Stimulated activated CD4-positive, alpha-beta T cell treated with anti-CD3 and anti-CD28 coated beads, TNF-alpha, amount 100 ng/mL, for 48 hours (primary cell): ENCODE measurements around the gene KBTBD12.
"Not testable (repeated sequence)": the region's sequence is repeated elsewhere in the genome, so short reads cannot be mapped to it uniquely, and the experiment has no call there.

Experiments used
- DNase-seq, 3 donors: peaks; one replicate each; pipeline ENCODE4 v3.0.0-alpha.2; 2020; ENCODE audit warnings: low read depth in 3 of 3

Gene KBTBD12

DNA sequence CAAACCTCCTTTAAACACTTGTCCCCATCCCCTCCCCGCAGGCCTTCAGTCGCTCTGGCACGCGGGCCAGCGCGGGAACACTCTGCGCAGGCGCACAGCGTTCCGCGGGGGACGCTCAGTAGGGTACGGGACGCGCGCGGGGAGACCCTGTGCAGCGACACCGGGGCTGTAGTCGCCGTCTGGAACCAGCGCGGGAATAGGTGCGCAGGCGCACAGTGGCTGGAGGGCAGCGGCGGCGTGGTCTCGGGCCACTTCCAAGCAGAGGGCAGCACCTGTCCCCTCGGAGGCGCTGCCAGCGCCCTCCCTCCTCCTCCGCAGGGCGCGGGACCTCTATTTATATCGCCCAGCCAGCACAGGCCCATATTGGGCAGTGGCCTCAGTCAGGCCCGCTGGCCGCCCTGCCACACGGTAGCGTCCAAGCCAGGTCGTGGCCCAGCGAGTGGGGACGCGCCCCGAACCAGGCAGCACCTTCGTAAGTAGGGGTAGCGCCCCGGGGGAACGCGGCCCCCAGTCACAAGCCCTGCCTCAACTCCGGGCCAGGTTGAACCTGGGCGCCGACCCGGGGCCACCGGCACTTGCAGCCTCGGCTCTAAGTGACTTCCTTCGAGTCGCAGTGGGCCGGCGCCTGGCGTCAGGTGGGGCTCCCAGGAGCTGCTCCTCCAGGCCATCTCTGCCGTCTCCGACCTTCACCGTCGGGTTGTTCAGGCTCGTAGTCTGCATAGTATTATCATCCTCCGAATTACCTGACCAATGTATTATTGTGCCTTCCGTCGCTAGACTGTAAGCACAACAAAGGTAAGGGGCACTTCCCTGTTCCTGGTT, at the start of gene KBTBD12:
KBTBD12 (plus strand) TSS at position 118 of the 822 bp plus-strand sequence. CDS start 7,830 bp downstream, outside the sequence.
- no peak for DNase-seq

DNA sequence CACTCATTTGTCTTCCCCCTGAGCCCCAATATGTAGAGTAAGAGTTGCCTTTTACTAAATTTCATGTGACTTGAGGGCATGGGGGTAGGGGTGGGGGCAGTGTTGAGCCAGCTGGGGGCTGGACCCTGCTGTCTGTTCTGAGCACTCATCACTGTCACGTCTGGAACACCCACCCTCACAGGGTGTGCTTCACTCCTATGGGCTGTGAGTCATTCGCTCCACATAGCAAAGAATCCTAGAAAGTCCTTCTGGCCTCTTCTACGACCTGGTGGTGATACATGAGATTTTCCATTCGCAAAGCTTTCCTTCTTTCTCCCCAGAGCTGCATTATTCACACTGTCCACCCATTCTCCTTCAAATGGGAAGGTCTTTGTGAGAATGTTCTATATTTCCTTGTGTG, 49.1 kb upstream of the KBTBD12 start:
- DNase-seq, result no peak

GRCh38 chr3:127867412-127867811, 47.6 kb upstream of the KBTBD12 start:
- DNase-seq, result no peak

DNA sequence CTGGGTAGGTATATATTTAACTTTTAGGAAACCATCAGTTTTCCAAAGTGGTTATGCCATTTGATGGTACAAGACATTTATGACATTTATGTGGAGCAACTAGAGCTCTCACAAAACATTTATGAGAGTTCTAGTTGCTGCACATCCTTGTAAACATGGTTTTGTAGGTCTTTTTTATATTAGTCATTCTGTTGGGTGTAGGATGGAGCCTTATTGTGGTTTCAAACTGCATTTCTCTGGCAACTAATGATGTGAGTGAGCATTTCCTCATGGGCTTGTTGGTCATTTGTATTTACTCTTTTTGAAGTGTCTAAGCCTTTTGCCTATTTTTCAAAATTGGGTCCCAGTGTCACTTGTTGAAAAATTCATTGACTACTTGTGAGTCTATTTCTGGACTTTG, 47.0 kb upstream of the KBTBD12 start:
- no peak for DNase-seq

GRCh38 chr3:127870156-127870555, 44.9 kb upstream of the KBTBD12 start:
- DNase-seq, result no peak

DNA sequence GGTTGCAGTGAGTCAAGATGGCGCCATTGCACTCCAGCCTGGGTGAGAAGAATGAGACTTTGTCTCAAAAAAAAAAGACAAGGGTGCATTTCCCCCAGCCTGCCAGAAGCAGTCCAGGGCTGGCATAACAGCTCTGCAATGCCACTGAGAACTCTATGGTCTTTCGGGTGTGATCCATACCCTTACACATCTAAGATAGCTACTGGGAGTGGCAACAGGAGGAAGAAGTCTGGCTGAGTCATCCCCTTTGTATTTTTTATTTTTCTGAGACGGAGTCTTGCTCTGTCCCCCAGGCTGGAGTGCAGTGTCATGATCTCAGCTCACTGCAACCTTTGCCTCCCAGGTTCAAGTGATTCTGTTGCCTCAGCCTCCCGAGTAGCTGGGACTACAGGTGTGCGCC, 40.9 kb upstream of the KBTBD12 start:
- DNase-seq, result not testable (repeated sequence)

DNA sequence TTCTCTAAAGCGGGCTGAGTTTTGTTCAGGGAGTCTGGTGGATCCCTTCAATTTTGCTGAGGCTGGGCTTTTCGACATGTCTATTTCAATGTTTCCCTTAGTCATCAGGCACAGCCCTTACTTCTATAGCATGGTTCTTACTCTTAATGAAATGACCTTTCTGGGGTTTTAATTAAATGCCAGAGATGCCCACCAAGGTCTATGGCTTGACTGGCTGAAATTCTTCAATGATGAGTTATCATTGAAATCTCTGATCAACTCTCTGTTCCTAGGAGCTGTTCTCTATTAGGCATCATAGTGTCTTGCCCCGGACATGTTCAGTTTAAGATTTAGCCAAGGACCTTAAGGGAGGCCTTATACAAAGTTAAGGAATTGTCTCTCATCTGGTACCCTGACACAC, 33.4 kb upstream of the KBTBD12 start:
- no peak for DNase-seq

GRCh38 chr3:127884041-127884440, 31.0 kb upstream of the KBTBD12 start:
- no peak for DNase-seq

GRCh38 chr3:127886231-127886955, 28.6 kb upstream of the KBTBD12 start:
- no peak for DNase-seq

DNA sequence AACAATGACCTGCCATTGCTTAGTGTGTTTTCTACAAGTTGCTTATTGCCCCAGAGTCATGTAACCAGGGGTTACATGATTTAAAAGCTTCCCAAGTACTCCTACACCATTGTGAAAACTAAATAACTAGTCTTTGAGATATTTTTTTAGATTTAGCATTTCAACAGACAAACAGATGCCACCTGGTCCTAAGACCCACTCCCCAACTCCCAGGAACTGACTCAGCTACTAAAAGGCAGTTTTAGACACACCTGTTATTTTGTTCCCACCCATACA, 28.1 kb upstream of the KBTBD12 start:
- no peak for DNase-seq

DNA sequence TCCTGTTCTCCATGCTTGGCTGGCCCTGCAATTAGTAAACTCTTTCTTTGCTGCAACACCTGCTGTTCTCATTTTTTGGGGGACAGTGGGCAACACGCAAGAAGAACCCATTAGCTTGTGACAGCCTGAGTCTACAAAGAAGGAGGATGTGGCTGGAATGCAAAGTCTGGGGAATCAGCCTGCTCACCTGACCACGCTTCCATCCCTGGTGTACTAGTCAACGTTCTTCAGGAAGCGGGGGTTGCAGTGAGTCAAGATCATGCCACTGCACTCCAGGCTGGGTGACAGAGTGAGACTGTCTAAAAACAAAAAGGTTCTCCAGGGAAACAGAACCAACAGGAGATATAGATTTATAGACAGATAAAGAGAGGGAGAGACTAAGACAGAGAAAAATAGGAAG, 27.7 kb upstream of the KBTBD12 start:
- no peak for DNase-seq

DNA sequence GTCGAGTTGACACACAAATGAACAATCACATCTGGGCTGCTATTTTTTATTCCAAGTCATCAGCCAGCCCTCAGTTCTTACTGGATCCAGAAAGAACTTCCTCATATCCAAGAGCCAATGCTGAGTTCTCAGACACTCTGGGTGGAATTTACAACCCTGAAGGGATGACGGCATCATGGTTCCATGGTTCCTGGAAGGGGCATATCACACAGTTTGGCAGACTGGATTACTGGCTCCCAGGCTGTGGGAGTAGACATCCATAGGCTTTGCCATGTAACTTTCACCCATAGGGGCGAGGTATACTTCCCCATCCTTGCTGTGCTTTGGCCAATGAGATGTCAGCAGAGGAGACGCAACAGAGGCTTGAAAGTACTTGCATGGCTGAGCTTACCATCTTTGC, 26.9 kb upstream of the KBTBD12 start:
- DNase-seq, result no peak

- DNase-seq, result no peak
Measured at GRCh38 chr3:127888564-127889107, 26.4 kb upstream of the KBTBD12 start.

- no peak for DNase-seq
Measured at GRCh38 chr3:127889461-127889863, 25.6 kb upstream of the KBTBD12 start.

GRCh38 chr3:127889976-127890650, 24.9 kb upstream of the KBTBD12 start:
- DNase-seq, result no peak

DNA sequence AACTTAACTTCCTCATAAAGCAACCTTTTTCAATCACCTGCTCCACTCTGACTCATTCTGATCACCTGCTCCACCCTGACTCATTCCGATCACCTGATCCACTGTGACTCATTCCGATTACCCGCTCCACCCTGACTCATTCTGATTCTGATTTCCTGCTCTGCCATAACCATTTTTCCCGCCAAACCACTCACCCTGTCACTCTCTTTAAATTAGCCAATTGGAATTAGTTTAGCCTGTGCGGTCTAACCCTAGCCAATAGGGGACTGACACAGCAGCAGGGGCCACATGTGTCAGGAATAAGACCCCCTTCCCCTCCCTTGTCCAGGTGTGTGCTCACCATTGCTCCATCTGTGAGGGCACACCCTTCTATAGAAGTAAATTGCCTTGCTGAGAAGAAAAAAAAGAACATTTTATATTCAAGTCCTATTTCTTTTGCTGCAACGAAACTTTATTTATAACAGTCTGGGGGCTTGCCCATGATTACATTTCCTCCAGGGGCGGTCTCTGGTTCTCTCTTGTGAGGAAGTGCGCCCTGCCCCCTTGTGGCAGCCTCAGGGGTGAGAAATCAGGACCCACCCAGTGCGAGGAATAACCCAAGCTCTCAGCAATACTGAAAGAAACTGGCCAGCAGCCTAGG, 24.3 kb upstream of the KBTBD12 start:
- peak; percentile 24 to 41 (median 32) for DNase-seq

DNA sequence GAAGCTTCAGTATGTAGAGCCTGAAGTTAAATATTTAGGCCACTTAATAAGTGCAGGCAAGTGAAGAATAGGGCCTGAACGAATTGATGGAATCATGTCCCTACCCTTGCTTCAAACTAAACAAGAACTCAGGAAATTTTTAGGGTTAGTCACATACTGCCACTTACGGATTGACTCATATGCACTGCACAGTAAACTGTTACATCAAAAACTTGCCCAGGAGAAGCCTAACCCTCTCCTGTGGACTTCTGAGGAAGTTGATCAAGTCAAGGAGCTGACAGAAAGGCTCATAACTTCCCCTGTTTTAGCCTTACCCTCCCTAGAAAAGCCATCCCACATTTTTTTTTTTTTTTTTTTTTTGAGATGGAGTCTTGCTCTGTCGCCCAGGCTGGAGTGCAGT, 20.6 kb upstream of the KBTBD12 start:
- no peak for DNase-seq

GRCh38 chr3:127899200-127899599, 15.8 kb upstream of the KBTBD12 start:
- DNase-seq, result no peak

DNA sequence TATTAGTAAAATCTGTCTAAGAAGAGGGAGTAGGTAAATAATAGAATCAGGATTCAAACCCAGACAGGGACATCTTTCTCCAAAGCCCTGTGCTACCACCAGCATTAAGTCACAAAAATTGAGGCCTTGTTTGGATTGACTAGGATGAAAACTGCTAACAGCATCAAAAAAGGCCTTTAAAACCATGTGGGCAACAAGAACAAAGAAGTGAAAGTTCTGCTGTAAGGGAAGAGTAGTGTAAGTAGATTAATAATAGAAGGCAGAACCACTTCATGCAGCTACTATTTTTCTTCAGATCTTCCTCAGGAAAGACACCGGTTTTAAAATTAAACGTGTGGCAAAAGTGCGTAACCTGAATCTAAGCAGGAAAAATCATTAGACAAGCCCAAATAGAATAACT, 15.3 kb upstream of the KBTBD12 start:
- DNase-seq, result no peak

GRCh38 chr3:127900536-127900935, 14.5 kb upstream of the KBTBD12 start:
- no peak for DNase-seq

GRCh38 chr3:127902486-127902885, 12.5 kb upstream of the KBTBD12 start:
- DNase-seq, result no peak
